GM21737 (cell line): ENCODE results near the gene NEDD4L.

ENCODE experiments used
- ATAC-seq: cut with Tn5 transposase; IDR thresholded peaks from one replicate; pipeline ENCODE4 v1.9.1; 2021; ENCODE audit warnings: mild to moderate bottlenecking, moderate library complexity; ENCODE audit not compliant: unreplicated experiment

NEDD4L gene

DNA sequence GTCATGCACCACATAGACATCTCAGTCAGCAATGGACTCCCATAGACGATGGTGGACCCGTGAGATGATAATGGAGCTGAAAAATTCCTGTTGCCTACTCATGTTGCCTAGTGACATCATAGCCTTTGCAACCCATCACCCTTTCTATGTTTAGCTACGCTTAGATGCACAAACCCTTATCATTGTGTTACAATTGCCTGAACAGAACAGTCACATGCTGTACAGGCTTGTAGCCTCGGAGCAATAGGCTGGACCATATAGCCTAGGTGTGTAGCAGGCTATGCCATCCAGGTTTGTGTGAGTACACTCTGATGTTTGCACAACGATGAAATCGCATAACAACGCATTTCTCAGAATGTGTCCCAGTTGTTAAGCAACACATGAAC is 363.2 kb downstream of the NEDD4L start:
- no peak for ATAC-seq

DNA sequence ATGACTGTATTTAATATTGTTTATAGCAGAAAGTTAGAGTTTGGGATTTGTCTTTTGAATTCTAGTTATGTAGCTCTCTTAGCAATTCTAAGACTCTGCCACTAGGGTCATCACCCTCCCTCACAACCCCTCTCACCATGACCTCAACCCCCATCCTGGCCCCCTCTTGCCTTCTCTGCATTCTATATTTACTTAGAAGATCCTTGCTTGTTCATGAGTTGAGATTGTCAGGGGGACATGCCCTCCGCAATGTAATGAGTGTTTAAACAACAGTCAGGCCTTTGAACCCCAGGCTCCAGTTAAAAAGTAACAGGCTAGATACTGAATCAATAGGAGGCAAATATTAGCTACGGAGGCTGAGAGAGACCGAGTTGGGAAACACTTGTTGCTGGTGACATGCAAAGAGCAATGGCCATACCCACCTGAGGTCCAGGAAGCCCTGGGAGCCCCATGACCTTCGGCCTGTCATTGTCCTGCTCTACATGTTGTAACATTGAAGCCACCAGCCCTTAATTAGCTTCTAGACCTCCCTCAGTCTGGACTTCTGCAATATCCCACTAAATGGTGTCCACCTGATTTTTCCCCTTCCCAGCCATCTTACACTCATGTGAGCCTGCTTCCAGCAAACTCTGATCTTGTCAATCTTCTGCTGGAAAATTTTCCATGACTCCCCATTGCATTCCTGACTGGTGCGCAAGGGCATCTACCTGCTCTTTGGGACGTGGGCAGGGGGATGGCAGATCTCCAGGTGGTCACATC is 363.8 kb downstream of the NEDD4L start:
- ATAC-seq: no peak

- ATAC-seq: no peak
Observed at GRCh38 chr18:58408665-58409064, 364.6 kb downstream of the NEDD4L start.

GRCh38 chr18:58409802-58410445 is 365.9 kb downstream of the NEDD4L start:
- ATAC-seq: no peak

DNA sequence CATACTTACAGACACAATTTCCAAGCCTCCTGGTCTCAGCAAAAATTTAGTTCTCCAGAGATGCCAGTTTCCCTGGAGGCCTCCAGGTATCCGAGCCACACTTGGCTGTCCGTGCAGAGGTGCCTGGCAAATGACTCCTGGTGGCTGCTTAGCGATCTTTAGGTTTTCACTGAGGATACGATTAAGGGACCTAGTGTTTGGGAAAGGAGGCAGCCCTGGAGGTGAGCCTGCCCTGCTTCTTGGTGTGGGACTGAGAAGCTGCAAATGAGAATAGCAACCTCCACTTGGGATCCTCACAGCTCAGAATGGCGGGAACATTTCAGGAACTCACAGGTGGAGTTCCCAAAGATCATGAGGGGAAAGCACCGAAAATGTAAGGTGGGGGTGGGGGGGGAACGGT is 367.3 kb downstream of the NEDD4L start:
- no peak for ATAC-seq

DNA sequence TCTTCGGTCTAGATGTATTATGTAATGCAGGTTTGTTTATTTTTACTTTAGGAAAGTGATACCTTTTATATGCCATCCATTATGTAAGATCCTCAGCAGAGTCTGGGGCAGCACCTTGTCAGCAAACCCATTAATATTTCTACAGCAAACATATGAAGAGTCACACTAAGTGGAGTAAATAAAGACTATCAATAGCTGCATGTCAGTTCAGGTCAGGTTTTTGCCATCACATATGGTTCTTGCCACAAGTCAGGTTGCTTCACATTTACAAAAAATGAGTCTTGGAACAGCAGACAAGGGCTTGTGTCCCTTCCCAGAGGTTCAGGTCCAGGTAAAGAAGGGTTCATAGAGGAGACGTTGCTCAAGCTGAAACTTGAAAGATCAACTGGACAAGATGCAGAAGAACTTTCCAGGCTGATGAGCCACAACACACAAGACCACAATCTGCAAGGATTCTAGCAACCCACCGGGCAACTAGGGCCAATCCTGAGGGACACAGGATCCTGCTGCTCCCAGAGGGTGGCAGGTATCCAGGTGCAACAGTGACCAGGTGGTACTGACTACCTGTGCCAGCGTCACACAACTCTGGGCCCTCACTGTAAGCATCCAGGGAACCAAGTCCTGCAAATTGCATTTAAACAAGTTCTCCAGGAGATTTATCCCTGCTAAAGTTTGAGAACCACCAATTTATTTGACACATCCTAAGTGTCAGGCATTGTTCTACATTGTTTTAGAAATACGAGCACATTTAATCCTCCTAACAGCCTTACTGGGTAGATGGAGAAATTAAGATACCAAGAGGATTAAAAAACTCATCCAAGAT is 369.0 kb downstream of the NEDD4L start:
- no peak for ATAC-seq

- ATAC-seq: no peak
Observed at GRCh38 chr18:58413667-58414628, 369.9 kb downstream of the NEDD4L start.

DNA sequence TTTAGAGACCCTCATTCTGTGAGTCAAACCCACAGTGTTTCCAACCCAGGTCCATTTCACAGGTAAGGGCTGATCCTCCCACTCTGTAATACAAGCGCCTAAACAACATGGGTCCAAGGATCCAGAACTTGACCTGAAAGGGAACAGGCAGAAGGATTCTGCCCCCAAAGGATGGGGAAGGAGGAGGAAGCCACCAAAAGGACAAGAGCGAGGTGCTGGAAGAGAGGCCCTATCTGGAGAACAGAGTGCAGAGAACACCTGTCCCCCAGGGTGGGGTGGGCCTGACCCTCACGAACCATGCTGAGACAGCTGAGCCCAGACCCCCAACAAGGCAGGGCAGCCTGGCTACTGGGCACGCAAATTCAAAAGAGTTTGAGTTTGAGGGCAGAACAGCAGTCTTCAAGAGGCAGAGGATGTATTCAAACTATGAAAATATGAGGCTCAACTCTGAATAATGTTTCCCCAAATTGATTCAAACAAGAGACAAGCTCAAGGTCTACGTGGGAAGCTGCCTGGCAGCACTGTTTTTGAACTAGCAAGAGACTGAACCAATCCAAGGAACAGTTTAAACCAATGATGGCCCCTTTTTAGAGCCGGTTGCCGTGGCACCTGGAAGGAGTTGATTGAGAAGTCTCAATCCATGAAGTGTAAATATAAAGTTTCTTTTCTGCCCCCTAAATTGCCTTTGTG is 372.1 kb downstream of the NEDD4L start:
- ATAC-seq: no peak

DNA sequence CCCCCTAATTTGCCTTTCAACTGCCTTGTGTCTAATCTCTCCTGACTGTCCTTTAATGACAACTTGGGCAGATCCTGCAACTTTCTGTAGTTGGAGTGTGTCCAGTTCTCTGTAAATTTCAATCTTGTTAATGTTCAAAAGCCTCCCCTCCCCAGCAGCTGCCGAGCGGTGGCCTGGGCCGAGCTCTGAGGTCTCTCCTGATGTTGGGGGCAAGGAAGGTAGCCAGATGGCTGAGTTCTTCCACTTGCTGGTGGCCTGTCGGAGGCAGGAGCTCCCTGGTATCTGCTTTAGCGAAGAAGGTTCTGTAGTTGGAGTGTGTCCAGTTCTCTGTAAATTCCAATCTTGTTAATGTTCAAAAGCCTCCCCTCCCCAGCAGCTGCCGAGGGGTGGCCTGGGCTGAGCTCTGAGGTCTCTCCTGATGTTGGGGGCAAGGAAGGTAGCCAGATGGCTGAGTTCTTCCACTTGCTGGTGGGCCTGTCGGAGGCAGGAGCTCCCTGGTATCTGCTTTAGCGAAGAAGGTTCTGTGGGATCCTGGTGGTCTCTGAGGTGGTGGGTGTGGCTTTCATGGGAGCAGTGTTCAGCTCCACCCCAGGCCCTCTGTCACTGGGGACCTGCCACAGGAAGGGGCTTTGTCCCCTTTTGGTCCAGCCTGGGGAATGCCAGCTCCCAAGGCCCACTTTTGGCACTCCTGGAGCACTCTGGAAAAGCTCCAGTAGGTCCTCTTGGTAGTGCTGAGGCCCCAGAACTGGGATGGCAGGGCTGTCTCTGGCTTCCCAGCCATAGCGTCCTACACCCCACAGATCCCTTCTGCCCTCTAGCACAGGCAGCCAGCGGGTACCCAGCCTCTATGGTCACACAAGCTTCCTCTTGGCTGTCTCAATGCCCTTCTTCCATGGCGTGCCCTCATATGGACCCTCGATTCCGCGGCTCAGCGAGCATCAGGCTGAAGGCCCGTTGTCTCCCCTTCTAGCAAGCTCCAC is 373.0 kb downstream of the NEDD4L start:
- ATAC-seq: no peak

- ATAC-seq: no peak
Observed at GRCh38 chr18:58417752-58418151, 373.7 kb downstream of the NEDD4L start.

DNA sequence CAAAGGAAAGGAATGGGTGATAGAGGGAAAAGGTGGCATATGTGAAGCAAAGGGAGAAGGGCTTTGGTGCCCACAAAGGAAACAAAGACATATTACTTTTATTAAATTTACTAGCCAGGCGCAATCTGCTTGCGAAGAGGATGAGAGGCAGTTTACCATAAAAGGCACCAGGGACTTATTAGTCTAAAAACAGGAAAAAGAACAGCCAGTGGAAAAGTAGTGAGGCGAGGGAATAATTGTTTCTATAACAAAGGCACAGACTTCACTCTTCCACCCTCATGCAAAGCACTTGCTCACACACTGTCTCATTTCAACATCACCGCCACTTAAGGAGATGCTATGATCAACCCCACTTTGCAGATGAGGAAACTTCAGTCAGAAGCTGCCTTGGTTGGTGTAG is 374.3 kb downstream of the NEDD4L start:
- no peak for ATAC-seq

- ATAC-seq: no peak
Observed at GRCh38 chr18:58419587-58420199, 375.7 kb downstream of the NEDD4L start.

GRCh38 chr18:58426611-58427010 is 382.6 kb downstream of the NEDD4L start:
- ATAC-seq: no peak

DNA sequence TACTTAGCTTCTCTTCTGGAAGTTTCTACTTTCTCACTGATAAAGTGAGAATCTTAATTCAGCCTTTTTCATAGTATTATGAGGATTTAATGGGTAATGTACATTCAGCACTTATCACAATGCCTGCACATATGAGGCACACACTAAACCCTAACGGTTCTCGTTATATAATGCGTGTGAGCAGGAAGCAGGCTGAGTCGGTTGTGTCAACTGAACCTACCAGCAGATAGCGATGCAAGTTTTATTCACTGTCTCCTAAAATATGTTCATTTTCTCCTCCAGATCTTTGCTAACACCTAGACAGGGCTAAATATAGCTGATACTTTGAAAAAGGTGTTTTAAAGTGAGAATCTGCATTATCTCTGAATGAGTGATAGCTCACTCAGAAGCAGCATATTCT is 383.3 kb downstream of the NEDD4L start:
- no peak for ATAC-seq

DNA sequence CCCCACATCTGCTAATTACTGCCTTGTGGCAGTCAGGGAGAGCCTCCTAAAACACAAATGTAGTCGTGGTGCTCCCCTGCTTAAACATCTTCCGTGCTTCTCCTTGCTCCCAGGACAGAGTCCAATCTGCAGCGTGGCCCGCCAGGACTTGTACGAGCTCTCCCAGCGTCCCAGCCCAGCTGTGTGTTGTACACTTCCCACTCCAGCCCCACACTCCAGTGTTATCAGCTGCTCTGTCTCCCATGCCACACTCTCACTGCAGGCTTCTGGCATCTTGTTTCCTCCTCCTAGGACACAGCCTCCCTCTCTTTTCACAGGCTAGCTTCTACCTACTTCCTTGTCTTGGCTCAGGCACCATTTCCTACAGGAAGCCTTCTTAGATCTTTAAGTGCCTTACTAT is 385.4 kb downstream of the NEDD4L start:
- ATAC-seq: no peak

GRCh38 chr18:58431215-58431614 is 387.2 kb downstream of the NEDD4L start:
- no peak for ATAC-seq

DNA sequence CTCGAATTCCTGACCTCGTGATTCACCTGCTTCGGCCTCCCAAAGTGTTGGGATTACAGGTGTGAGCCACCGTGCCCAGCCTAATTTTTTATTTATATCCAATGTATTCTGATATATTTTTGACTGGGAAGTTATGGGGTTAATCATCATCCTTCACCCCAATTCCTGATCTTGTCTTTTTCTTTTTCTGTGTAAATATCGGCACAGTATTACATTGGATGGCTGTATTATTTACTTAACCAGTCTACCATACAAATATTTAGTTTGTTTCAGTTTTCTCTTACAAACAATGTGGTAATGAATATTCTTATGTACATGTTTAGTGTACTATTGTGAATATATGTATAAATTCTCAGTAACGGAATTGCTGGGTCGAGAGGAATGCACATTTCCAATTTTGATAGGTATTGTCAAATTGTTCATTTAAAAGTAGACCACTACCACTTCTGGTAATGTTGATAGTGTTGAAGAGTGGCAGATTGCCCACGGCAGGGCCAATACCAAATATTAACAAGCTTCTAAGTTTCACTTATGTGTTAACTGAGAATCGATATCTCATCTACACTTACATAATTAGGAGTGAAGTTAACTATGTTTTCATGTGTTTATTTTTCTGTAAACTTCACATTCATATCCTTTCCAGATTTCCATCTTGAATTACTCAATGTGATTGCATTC is 388.2 kb downstream of the NEDD4L start:
- no peak for ATAC-seq
